IMR-90 (cell line): ENCODE data around the gene HLA-DQA1.

Experiments used
- CTCF ChIP-seq: conservative IDR thresholded peaks from 2 replicates; pipeline ENCODE4 v1.5.1; 2012; ENCODE audit warnings: mild to moderate bottlenecking, low read depth, low read length, improper control_type of control experiment
- ELK1 ChIP-seq: fragments of 150-350 bp; IDR thresholded peaks from 2 replicates; pipeline ENCODE4 v1.6.1; 2016; ENCODE audit warnings: low read depth, mild to moderate bottlenecking, low read length, moderate library complexity, borderline replicate concordance
- NFE2L2 ChIP-seq: fragments of 150-350 bp; IDR thresholded peaks from 2 replicates; pipeline ENCODE4 v1.6.1; 2016; ENCODE audit warnings: low read depth, mild to moderate bottlenecking, low read length
- SMC3 ChIP-seq: fragments of 150-350 bp; IDR thresholded peaks from 2 replicates; pipeline ENCODE4 v1.6.1; 2016; ENCODE audit warnings: low read depth, mild to moderate bottlenecking, antibody characterized with exemption, low read length, moderate library complexity

GRCh38 chr6:32664827-32665362, 27.7 kb downstream of the HLA-DQA1 start:
- TF ChIP-seq CTCF (no peak), ELK1 (no peak), SMC3 (no peak), NFE2L2 (no peak)
